Kidney (tissue), 14 donors: ENCODE results near the gene APBA1. TPM values are rescaled to one million over a fixed set of nuclear protein-coding genes. Genes with fewer than 3 reads are reported as not detected.

Experiments used
- DNase-seq, 5 donors: peaks; one replicate each; pipeline ENCODE4 v3.0.0-alpha.2; 2013 to 2020
- FAIRE-seq: peaks from 2 replicates; lab custom pipeline; 2012; peaks lifted over from hg19 to GRCh38; lab: Jason Lieb, UNC
- H3K27ac ChIP-seq, 2 donors: one replicate each; pipeline ENCODE4 v1.7.0; 2013; ENCODE audit warnings: low read depth in 2 of 2, low read length in 2 of 2, inconsistent platforms in 1 of 2
- H3K27me3 ChIP-seq: one replicate; pipeline ENCODE4 v1.7.1; 2013; ENCODE audit warnings: low read length, inconsistent platforms; ENCODE audit not compliant: control insufficient read depth, insufficient read depth
- H3K36me3 ChIP-seq, 3 donors: one replicate each; pipeline versions ENCODE4 v1.7.0 to v1.7.1; 2013; ENCODE audit warnings: low read length in 3 of 3, control low read depth in 1 of 3, inconsistent platforms in 1 of 3; ENCODE audit not compliant: insufficient read depth in 3 of 3, control insufficient read depth in 2 of 3
- H3K4me1 ChIP-seq, 3 donors: one replicate each; pipeline versions ENCODE4 v1.7.0 to v1.7.1; 2013; ENCODE audit warnings: low read length in 3 of 3, inconsistent platforms in 1 of 3, low read depth in 1 of 3; ENCODE audit not compliant: control insufficient read depth in 2 of 3, insufficient read depth in 2 of 3
- H3K4me3 ChIP-seq, 3 donors: one replicate each; pipeline versions ENCODE4 v1.7.0 to v1.8.1; 2013; ENCODE audit warnings: low read length in 3 of 3, control low read depth in 1 of 3, inconsistent platforms in 1 of 3
- H3K9ac ChIP-seq, 3 donors: one replicate each; pipeline versions ENCODE4 v1.7.0 to v1.7.1; 2013; ENCODE audit warnings: low read length in 3 of 3, control low read depth in 1 of 3, inconsistent platforms in 1 of 3
- H3K9me3 ChIP-seq, 3 donors: one replicate each; pipeline versions ENCODE4 v1.7.0 to v1.7.1; 2013; ENCODE audit warnings: low read length in 3 of 3, control low read depth in 1 of 3, inconsistent platforms in 1 of 3; ENCODE audit not compliant: control insufficient read depth in 2 of 3, insufficient read depth in 1 of 3
- CTCF ChIP-seq: IDR thresholded peaks from 3 replicates; pipeline ENCODE4 v1.5.1; 2012; ENCODE audit warnings: mild to moderate bottlenecking, moderate library complexity, borderline replicate concordance; ENCODE audit not compliant: insufficient read depth; ENCODE audit errors: extremely low read depth
- intact Hi-C: fragments of 100-400 bp; cut with DNase I; formaldehyde crosslinking; loops from one replicate; pipeline ENCODE4 v1.11.1; 2022
- polyA plus RNA-seq: library from polyadenylated mRNA; stranded (reverse); fragments of 350-450 nt; fragmentation: Illumina TruSeq; extraction: RNeasy Lipid Tissue Mini Kit (QIAGEN cat#74804); gene quantifications from one replicate; pipeline ENCODE4 v1.2.3, GENCODE V29; 2014; ENCODE audit warnings: low read depth, low replicate concordance; ENCODE audit not compliant: insufficient read depth
- total RNA-seq: library from RNA; stranded (reverse); fragmentation: NEBNext Ultra II Directional; extraction: Animal tissue kit (Norgen Biotek cat#: 25700); gene quantifications from one replicate; pipeline ENCODE4 v1.2.1, GENCODE V29; 2021
- donor health status: control.
- donor health status: control.
- donor health status: control.
- donor health status: control.
- donor health status: control.
- donor health status: DM: yes; HTN: yes; CAD: no.
- donor health status: Normal renal cell carcinoma (clear cell type).

Gene APBA1
- total and polyA plus RNA-seq, 2 donors from 2014 or later: 1.3 to 5.1 TPM

DNA sequence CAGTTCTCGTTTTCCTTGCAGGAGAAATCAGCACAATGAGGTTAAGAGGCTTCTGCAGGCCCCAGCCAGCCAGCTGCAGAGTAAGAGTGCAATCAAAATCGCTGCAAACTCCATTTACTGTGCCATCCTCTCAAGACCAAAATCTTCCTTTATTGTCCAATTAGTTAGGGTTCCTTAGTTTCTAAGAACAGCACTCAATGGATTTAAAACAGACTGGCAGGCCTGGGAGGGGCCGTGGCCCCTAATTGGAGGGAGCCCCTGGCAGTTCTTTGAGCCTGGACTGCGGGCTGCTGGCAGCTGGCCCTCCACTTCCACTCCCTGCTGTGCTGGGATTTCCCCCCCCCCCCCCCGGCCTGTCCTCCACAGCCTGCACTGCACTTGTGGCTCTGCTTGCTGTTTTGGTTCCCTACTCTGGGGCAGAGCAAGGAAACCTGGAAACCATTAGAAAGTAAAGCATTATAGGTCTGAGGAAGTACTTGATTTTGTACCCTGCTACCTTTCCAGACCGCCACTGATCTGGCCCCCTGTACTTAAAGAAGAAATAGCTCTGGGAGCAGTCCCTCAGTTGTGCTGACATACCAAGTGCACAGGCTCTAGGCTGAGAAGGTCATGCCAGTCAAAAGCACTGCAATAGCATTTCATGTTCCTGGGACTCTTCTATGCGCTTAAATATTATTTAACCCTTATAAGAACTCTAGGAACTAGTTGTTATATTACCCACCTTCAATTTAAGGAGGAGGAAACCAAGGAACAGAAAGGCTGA is 129.0 kb downstream of the APBA1 start:
- TF ChIP-seq CTCF: no peak
- peak in 1 of 5 donors; percentile 16 for DNase-seq
- Histone ChIP-seq H3K27ac (no peak overlapping the region), H3K27me3 (no peaks in the 10 kb centered on the region), H3K9ac (no peak overlapping the region), H3K4me1 (no peaks in the 10 kb centered on the region), H3K36me3 (no peaks in the 10 kb centered on the region), H3K9me3 (no peaks in the 10 kb centered on the region), H3K4me3 (no peak overlapping the region)
- intact Hi-C loops: no loop called here
- no peak for FAIRE-seq

DNA sequence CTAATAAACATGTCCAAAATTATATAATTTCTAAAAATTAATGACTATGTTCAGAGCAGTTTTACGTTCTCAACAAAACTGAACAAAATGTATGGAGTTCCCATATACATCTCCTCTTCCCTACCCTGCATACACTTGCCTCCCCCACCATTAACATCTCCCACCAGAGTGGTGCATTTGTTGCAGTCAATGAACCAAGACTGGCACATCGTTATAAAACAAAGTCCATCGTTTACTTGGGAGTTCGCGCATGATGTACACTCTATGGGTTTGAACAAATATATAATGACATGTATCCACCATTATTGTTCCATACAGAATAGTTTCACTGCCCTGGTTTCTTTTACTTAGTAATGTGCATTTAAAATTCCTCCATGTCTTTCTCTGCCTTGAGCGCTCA is 130.1 kb downstream of the APBA1 start:
- Histone ChIP-seq H3K36me3 (no peaks in the 10 kb centered on the region), H3K9ac (no peak overlapping the region), H3K4me3 (no peak overlapping the region), H3K9me3 (no peaks in the 10 kb centered on the region), H3K27ac (no peak overlapping the region), H3K27me3 (no peaks in the 10 kb centered on the region), H3K4me1 (no peaks in the 10 kb centered on the region)
- peak in 2 of 5 donors; percentile 26 to 53 for DNase-seq
- TF ChIP-seq CTCF: no peak
- no peak for FAIRE-seq
- intact Hi-C loops: no loop called here

- Histone ChIP-seq H3K4me3 (no peak overlapping the region), H3K27me3 (no peaks in the 10 kb centered on the region), H3K36me3 (no peaks in the 10 kb centered on the region), H3K9me3 (no peaks in the 10 kb centered on the region), H3K9ac (no peak overlapping the region), H3K27ac (no peak overlapping the region), H3K4me1 (no peaks in the 10 kb centered on the region)
- DNase-seq (no peak), FAIRE-seq (no peak)
- intact Hi-C loops: no loop called here
- no peak for TF ChIP-seq CTCF
Observed at GRCh38 chr9:69535911-69536310, 136.3 kb downstream of the APBA1 start.
